Measurements from ENCODE around the gene DTX1. TPM values are rescaled to one million over a fixed set of nuclear protein-coding genes. Genes with fewer than 3 reads are reported as not detected.

Gene DTX1
- total and polyA plus RNA-seq, 2 of the 8 experiments (the other 6 are each of a cell fraction or from before 2014, with no cell fraction given): 4.7 to 6.9 TPM

- TF ChIP-seq SAP30 (IDR thresholded peaks at IDR 0.05; ENCODE audit: insufficient read depth, insufficient replicate concordance, low read length): no peak
- TF ChIP-seq BACH1 (IDR thresholded peaks at IDR 0.05; ENCODE audit: low read length): no peak
- TF ChIP-seq CBX8 (IDR thresholded peaks at IDR 0.05; ENCODE audit: borderline replicate concordance, low read depth, low read length): no peak
These were observed 25.3 kb downstream of the DTX1 start (continued) for GRCh38 chr12:113081873-113082272.
